DND-41 (cell line): Measurements from ENCODE around the gene UNK.

ENCODE experiments used
- CTCF ChIP-seq: IDR thresholded peaks from 2 replicates; pipeline ENCODE4 v1.5.1; 2012; ENCODE audit warnings: borderline replicate concordance, low read length, moderate library complexity, mild to moderate bottlenecking; ENCODE audit not compliant: poor library complexity, severe bottlenecking; ENCODE audit errors: extremely low read depth
- EZH2 ChIP-seq: IDR thresholded peaks from 3 replicates; pipeline ENCODE4 v1.6.1; 2012; ENCODE audit warnings: borderline replicate concordance, low read depth, mild to moderate bottlenecking, moderate library complexity, low read length, inconsistent platforms; ENCODE audit not compliant: severe bottlenecking

DNA sequence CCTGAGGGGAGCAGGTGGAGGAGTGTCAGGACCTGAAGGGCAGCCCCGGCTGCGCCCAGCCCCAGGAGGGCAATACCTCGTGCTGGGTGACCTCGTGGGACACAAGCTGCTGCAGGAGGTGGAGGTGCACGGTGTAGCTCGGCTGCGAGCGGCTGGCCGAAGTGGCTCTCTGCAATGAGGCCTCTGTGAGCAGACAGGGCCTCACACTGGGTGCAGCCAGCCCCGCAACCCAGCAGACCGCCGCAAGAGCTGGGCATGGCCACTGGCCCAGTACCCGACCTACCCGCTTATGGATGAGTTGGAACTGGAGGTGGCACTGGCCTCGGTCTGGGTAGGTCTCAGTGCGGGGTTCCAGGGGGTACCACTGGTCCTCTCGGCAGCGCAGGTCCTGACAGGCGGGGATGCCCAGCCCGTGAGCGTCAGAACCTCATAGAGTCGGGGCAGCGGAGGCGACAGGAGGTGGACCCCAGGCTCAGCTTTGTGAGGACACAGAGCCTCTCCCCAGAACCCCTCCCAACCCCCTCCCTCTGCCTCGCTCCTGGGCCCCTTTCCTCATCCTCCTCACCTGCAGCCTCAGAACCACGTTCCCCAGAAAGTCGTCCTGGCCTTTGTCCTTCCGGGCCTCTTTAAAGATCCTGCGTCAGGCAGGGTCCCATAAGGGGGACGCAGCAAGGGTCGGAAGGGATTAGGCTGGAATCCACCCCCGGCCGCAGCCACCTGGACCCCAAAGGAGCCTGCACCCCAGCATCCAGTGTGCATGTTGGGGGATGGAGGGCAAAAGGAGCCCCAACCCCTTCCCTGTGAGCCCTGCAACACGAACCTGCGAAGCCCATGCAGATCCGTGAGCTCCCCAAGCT, 55.6 kb downstream of the UNK start:
- TF ChIP-seq EZH2 (no peak), CTCF (no peak)
